Neuronal stem cell (in vitro differentiated cells): ENCODE results near the gene NBAS.

Experiments
- DNase-seq: peaks from one replicate; pipeline ENCODE4 v3.0.0-alpha.2; 2013; ENCODE audit warnings: low spot score
- H2AFZ ChIP-seq: one replicate; pipeline ENCODE4 v1.6.1; 2013; ENCODE audit warnings: mild to moderate bottlenecking, low read length, inconsistent platforms
- H2AK5ac ChIP-seq: 2 replicates; pipeline ENCODE4 v1.6.1; 2013; ENCODE audit warnings: low read depth, mild to moderate bottlenecking, inconsistent platforms, low read length, moderate library complexity, mixed read lengths
- H2BK120ac ChIP-seq: 2 replicates; pipeline ENCODE4 v1.6.1; 2013; ENCODE audit warnings: low read depth, mild to moderate bottlenecking, inconsistent platforms, low read length, moderate library complexity, mixed read lengths
- H2BK12ac ChIP-seq: one replicate; pipeline ENCODE4 v1.6.1; 2013; ENCODE audit warnings: low read length, inconsistent platforms
- H2BK15ac ChIP-seq: 2 replicates; pipeline ENCODE4 v1.6.1; 2013; ENCODE audit warnings: mild to moderate bottlenecking, low read length, inconsistent platforms, mixed read lengths
- H2BK5ac ChIP-seq: one replicate; pipeline ENCODE4 v1.6.1; 2013; ENCODE audit warnings: inconsistent platforms, mild to moderate bottlenecking, low read length, moderate library complexity
- H3K14ac ChIP-seq: one replicate; pipeline ENCODE4 v1.6.1; 2013; ENCODE audit warnings: low read length, inconsistent platforms
- H3K18ac ChIP-seq: 2 replicates; pipeline ENCODE4 v1.6.1; 2013; ENCODE audit warnings: low read length, inconsistent platforms
- H3K23ac ChIP-seq: 2 replicates; pipeline ENCODE4 v1.6.1; 2013; ENCODE audit warnings: low read depth, mild to moderate bottlenecking, mixed read lengths, low read length, inconsistent platforms; ENCODE audit not compliant: poor library complexity
- H3K27ac ChIP-seq: replicated peaks from 3 replicates; pipeline ENCODE4 v1.5.1; 2013; ENCODE audit warnings: low read length, inconsistent platforms
- H3K27me3 ChIP-seq, 3 experiments: 2 replicates each; pipeline ENCODE4 v1.6.1; 2013; ENCODE audit warnings: low read length in 3 of 3, mild to moderate bottlenecking in 2 of 3, inconsistent platforms in 1 of 3, low read depth in 1 of 3, mixed read lengths in 1 of 3, moderate library complexity in 1 of 3; ENCODE audit not compliant: control insufficient read depth in 3 of 3, insufficient read depth in 3 of 3
- H3K36me3 ChIP-seq, 2 donors: replicated peaks in 1 of 2; 2 replicates each; pipeline ENCODE4 v1.6.1; 2013; ENCODE audit warnings: low read length in 2 of 2; ENCODE audit not compliant: control insufficient read depth in 2 of 2, insufficient read depth in 2 of 2
- H3K4ac ChIP-seq: 2 replicates; pipeline ENCODE4 v1.6.1; 2013; ENCODE audit warnings: inconsistent platforms, mild to moderate bottlenecking, low read length, moderate library complexity
- H3K4me1 ChIP-seq, 2 donors: 1 replicate in 1 of 2; 2 replicates in 1 of 2; pipeline ENCODE4 v1.6.1; 2013; ENCODE audit warnings: low read length in 2 of 2, low read depth in 1 of 2; ENCODE audit not compliant: control insufficient read depth in 2 of 2, insufficient read depth in 1 of 2
- H3K4me2 ChIP-seq: one replicate; pipeline ENCODE4 v1.6.1; 2013; ENCODE audit warnings: mild to moderate bottlenecking, low read length, inconsistent platforms; ENCODE audit not compliant: insufficient read depth, poor library complexity, severe bottlenecking
- H3K4me3 ChIP-seq, 2 donors: 2 replicates each; pipeline ENCODE4 v1.5.1; 2013; ENCODE audit warnings: low read length in 2 of 2, mild to moderate bottlenecking in 2 of 2, inconsistent platforms in 1 of 2, moderate library complexity in 1 of 2
- H3K79me1 ChIP-seq: one replicate; pipeline ENCODE4 v1.6.1; 2013; ENCODE audit warnings: low read depth, mild to moderate bottlenecking, inconsistent platforms, low read length, moderate library complexity
- H3K9ac ChIP-seq: one replicate; pipeline ENCODE4 v1.6.1; 2013; ENCODE audit warnings: mild to moderate bottlenecking, low read depth, low read length, inconsistent platforms; ENCODE audit not compliant: poor library complexity
- H3K9me3 ChIP-seq, 2 donors: replicated peaks in 1 of 2; 2 replicates each; pipeline versions ENCODE3 to v1.6.1; 2013; ENCODE audit warnings: low read length in 2 of 2, mild to moderate bottlenecking in 2 of 2, inconsistent platforms in 1 of 2, low read depth in 1 of 2, mixed read lengths in 1 of 2, moderate library complexity in 1 of 2; ENCODE audit not compliant: control insufficient read depth in 2 of 2, insufficient read depth in 1 of 2
- H4K8ac ChIP-seq: one replicate; pipeline ENCODE4 v1.6.1; 2013; ENCODE audit warnings: low read depth, mild to moderate bottlenecking, inconsistent platforms, low read length, moderate library complexity
- H4K91ac ChIP-seq: one replicate; pipeline ENCODE4 v1.6.1; 2013; ENCODE audit warnings: low read length, low read depth, mild to moderate bottlenecking, inconsistent platforms; ENCODE audit not compliant: poor library complexity
- WGBS, 2 donors: extraction: QIAGEN DNeasy Blood & Tissue Kit; methylation state at CpG; one replicate each; pipeline ENCODE4 v1.1.7; 2013; ENCODE audit warnings: missing lambda C conversion rate in 2 of 2, mixed read lengths in 1 of 2; ENCODE audit not compliant: insufficient read length in 2 of 2, insufficient replicate concordance in 1 of 2; ENCODE audit errors: extremely low coverage in 2 of 2; 5-methylcytosine and 5-hydroxymethylcytosine counted together

The NBAS gene

DNA sequence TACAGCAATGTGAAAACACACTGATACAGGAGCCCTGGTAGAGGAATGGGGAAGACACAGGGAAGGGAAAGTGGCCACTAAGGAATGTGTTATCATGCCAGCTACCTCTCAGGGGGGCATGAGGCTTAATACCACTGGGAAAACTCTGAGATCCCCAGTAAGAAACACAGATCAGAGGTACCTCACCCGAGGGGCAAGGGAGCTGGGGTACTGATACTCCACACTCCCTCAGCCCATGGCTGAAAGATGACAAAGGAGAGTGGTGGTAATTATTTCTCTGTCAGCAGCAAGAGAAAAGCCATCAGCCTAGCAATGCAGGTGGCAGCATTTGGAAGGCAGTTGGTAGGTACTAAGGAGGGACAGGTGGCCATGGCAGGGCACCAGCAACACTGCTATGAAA is 434.8 kb downstream of the NBAS start:
- no peak overlapping the region for H2BK120ac ChIP-seq
- H3K14ac ChIP-seq, result no peak overlapping the region
- H3K18ac ChIP-seq, result no peak overlapping the region
- no peak overlapping the region for H2BK12ac ChIP-seq
- no peaks in the 10 kb centered on the region for H3K79me1 ChIP-seq
- H3K9ac ChIP-seq, result no peak overlapping the region
- no peak overlapping the region for H3K4me3 ChIP-seq
- no peak overlapping the region for H2BK5ac ChIP-seq
- H2AFZ ChIP-seq, result no peak overlapping the region
- H3K27me3 ChIP-seq, result no peaks in the 10 kb centered on the region
- H4K91ac ChIP-seq, result no peak overlapping the region
- H3K23ac ChIP-seq, result no peak overlapping the region
- no peak overlapping the region for H2BK15ac ChIP-seq
- H3K27ac ChIP-seq, result no peak overlapping the region
- no peak for DNase-seq
- H4K8ac ChIP-seq, result no peak overlapping the region
- H3K9me3 ChIP-seq, result peaks cover 2 to 34% of the 10 kb centered on the region in 2 donors
- H3K4me2 ChIP-seq, result no peak overlapping the region
- H3K4ac ChIP-seq, result no peak overlapping the region
- WGBS, 2 donors, result no CpG with 5 or more reads among the region's 1 CpG
- H3K36me3 ChIP-seq, result no peaks in the 10 kb centered on the region
- peaks cover 10 to 16% of the 10 kb centered on the region in 2 donors for H3K4me1 ChIP-seq
- no peak overlapping the region for H2AK5ac ChIP-seq

DNA sequence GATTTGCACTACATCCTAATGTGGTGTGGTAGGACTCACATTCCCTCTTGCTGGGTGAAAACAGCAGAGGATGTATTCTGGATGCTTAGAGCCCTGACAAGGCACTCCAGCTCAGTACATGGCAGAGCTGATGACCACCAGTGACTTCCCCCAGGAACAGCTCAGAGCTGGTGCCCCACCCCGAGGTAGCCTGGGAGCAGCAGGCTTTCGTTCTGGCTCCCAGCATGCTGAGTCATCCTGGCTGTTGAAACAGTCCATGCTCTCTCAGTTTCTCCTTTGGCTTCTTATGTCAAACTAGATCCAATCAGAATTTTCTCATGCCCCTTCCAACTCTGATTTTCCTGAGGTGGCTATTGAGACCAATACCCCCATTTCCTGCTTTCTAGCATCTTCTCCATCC is 438.2 kb downstream of the NBAS start:
- H4K91ac ChIP-seq, result no peak overlapping the region
- no peak overlapping the region for H3K27ac ChIP-seq
- H3K4me1 ChIP-seq, result peaks cover 1 to 10% of the 10 kb centered on the region in 2 donors

GRCh38 chr2:15120631-15121030 is 440.5 kb downstream of the NBAS start:
- H2AFZ ChIP-seq, result peak overlapping the region; percentile 56
- no peak for DNase-seq
- H3K18ac ChIP-seq, result no peak overlapping the region
- no peak overlapping the region for H3K23ac ChIP-seq
- H2BK120ac ChIP-seq, result no peak overlapping the region
- peaks cover 0 to 10% of the 10 kb centered on the region in 2 donors for H3K4me1 ChIP-seq
- H4K8ac ChIP-seq, result no peak overlapping the region
- WGBS, 2 donors, result no CpG with 5 or more reads among the region's 6 CpGs
- H3K14ac ChIP-seq, result no peak overlapping the region
- H2BK12ac ChIP-seq, result no peak overlapping the region
- no peaks in the 10 kb centered on the region for H3K27me3 ChIP-seq
- H2AK5ac ChIP-seq, result no peak overlapping the region
- H3K4me3 ChIP-seq, result no peak overlapping the region
- no peak overlapping the region for H3K27ac ChIP-seq
- H2BK15ac ChIP-seq, result no peak overlapping the region
- H3K9ac ChIP-seq, result no peak overlapping the region
- H3K9me3 ChIP-seq, result peaks cover 2 to 28% of the 10 kb centered on the region in 2 donors
- no peak overlapping the region for H4K91ac ChIP-seq
- H2BK5ac ChIP-seq, result no peak overlapping the region
- H3K36me3 ChIP-seq, result no peaks in the 10 kb centered on the region
- H3K79me1 ChIP-seq, result no peaks in the 10 kb centered on the region
- no peak overlapping the region for H3K4ac ChIP-seq
- no peak overlapping the region for H3K4me2 ChIP-seq

More for the DNA sequence above, 438.2 kb downstream of the NBAS start:
- H2AK5ac ChIP-seq, result no peak overlapping the region
- H3K23ac ChIP-seq, result no peak overlapping the region
- no peak overlapping the region for H3K18ac ChIP-seq
- H2BK120ac ChIP-seq, result no peak overlapping the region
- no peak overlapping the region for H3K4me3 ChIP-seq
- no peak overlapping the region for H3K14ac ChIP-seq
- H3K9me3 ChIP-seq, result peaks cover 2 to 34% of the 10 kb centered on the region in 2 donors
- no peak overlapping the region for H2BK15ac ChIP-seq
- H3K27me3 ChIP-seq, result no peaks in the 10 kb centered on the region
- no peak overlapping the region for H2BK5ac ChIP-seq
- H3K9ac ChIP-seq, result no peak overlapping the region
- DNase-seq, result no peak
- no peak overlapping the region for H2BK12ac ChIP-seq
- no peak overlapping the region for H3K4ac ChIP-seq
- no peak overlapping the region for H2AFZ ChIP-seq
- H3K79me1 ChIP-seq, result no peaks in the 10 kb centered on the region
- H4K8ac ChIP-seq, result no peak overlapping the region
- WGBS, 2 donors, result no CpG with 5 or more reads among the region's 2 CpGs
- H3K4me2 ChIP-seq, result no peak overlapping the region
- no peaks in the 10 kb centered on the region for H3K36me3 ChIP-seq

GRCh38 chr2:15119722-15120175 is 441.4 kb downstream of the NBAS start:
- H3K23ac ChIP-seq, result no peak overlapping the region
- H3K18ac ChIP-seq, result no peak overlapping the region
- no peak overlapping the region for H3K27ac ChIP-seq
- no peak overlapping the region for H2BK120ac ChIP-seq
- H3K36me3 ChIP-seq, result no peaks in the 10 kb centered on the region
- H3K4me2 ChIP-seq, result no peak overlapping the region
- H3K79me1 ChIP-seq, result no peaks in the 10 kb centered on the region
- no peak overlapping the region for H2BK5ac ChIP-seq
- no peak overlapping the region for H3K9ac ChIP-seq
- WGBS, 2 donors, result no CpG with 5 or more reads among the region's 4 CpGs
- no peak overlapping the region for H3K4ac ChIP-seq
- H3K4me1 ChIP-seq, result peaks cover 0 to 10% of the 10 kb centered on the region in 2 donors
- no peaks in the 10 kb centered on the region for H3K27me3 ChIP-seq
- peaks cover 2 to 22% of the 10 kb centered on the region in 2 donors for H3K9me3 ChIP-seq
- no peak overlapping the region for H4K8ac ChIP-seq
- no peak overlapping the region for H3K4me3 ChIP-seq
- no peak overlapping the region for H4K91ac ChIP-seq
- H2AFZ ChIP-seq, result peak overlapping the region; percentile 16
- no peak overlapping the region for H2BK15ac ChIP-seq
- no peak overlapping the region for H2BK12ac ChIP-seq
- H3K14ac ChIP-seq, result no peak overlapping the region
- DNase-seq, result no peak
- H2AK5ac ChIP-seq, result peak overlapping the region; percentile 76
